Glutamatergic neuron (in vitro differentiated cells): Measurements from ENCODE around the gene LYST. TPM values are rescaled to one million over a fixed set of nuclear protein-coding genes. Genes with fewer than 3 reads are reported as not detected.

Experiments
- DNase-seq: peaks from one replicate; pipeline ENCODE4 v3.0.0; 2022
- H3K27ac Mint-ChIP-seq: one replicate; pipeline ENCODE4 v1.8.0; 2020; ENCODE audit warnings: mild to moderate bottlenecking, mixed read lengths, inconsistent platforms; ENCODE audit not compliant: unreplicated experiment
- H3K27me3 Mint-ChIP-seq: one replicate; pipeline ENCODE4 v1.8.0; 2020; ENCODE audit warnings: mild to moderate bottlenecking, moderate library complexity, mixed read lengths, inconsistent platforms; ENCODE audit not compliant: unreplicated experiment
- H3K36me3 Mint-ChIP-seq: one replicate; pipeline ENCODE4 v1.8.0; 2020; ENCODE audit warnings: mild to moderate bottlenecking, mixed read lengths, inconsistent platforms; ENCODE audit not compliant: unreplicated experiment
- H3K4me1 Mint-ChIP-seq: one replicate; pipeline ENCODE4 v1.8.0; 2020; ENCODE audit warnings: mild to moderate bottlenecking, low read depth, mixed read lengths, inconsistent platforms; ENCODE audit not compliant: unreplicated experiment
- H3K4me3 Mint-ChIP-seq: one replicate; pipeline ENCODE4 v1.8.0; 2020; ENCODE audit warnings: mild to moderate bottlenecking, mixed read lengths, inconsistent platforms; ENCODE audit not compliant: unreplicated experiment
- H3K9me3 Mint-ChIP-seq: one replicate; pipeline ENCODE4 v1.8.0; 2020; ENCODE audit warnings: mild to moderate bottlenecking, moderate library complexity, mixed read lengths, inconsistent platforms; ENCODE audit not compliant: unreplicated experiment
- total RNA-seq: library from RNA; stranded (reverse); fragmentation: NEBNext Ultra II Directional; extraction: Animal tissue kit (Norgen Biotek cat#: 25700); gene quantifications from one replicate; pipeline ENCODE4 v1.2.1, GENCODE V29; 2021; ENCODE audit not compliant: unreplicated experiment
- TF ChIP-seq, protein P1 (sequence below): fragments of 200-600 bp; sonication (generic); IDR thresholded peaks from one replicate; pipeline ENCODE4 v1.5.0; 2021; ENCODE audit not compliant: partially characterized antibody, unreplicated experiment

The LYST gene
- total RNA-seq, 1 donor from 2014 or later = 33.6 TPM

DNA sequence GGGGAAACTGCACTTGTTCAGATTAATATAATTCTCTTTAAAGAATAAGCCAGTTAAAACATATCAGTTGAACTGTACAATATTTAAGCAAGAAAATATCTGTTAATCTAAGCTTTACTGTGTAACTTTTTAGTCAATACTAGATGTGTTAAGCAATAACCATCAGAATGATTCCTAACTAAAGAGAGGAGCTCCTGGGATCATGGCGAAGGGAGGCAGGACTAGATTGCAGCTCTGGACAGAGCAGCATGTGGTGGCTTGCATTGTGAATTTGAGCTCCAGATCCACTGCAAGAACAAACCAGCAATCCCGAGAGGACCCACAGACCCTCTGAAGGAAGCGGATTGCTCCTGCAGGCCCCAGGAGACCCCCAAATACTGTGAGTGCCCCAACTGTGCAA lies 21.9 kb downstream of the LYST start:
- peaks cover 17% of the 10 kb centered on the region for H3K36me3 Mint-ChIP-seq
- H3K27ac Mint-ChIP-seq = no peak overlapping the region
- TF ChIP-seq, protein P1, sequence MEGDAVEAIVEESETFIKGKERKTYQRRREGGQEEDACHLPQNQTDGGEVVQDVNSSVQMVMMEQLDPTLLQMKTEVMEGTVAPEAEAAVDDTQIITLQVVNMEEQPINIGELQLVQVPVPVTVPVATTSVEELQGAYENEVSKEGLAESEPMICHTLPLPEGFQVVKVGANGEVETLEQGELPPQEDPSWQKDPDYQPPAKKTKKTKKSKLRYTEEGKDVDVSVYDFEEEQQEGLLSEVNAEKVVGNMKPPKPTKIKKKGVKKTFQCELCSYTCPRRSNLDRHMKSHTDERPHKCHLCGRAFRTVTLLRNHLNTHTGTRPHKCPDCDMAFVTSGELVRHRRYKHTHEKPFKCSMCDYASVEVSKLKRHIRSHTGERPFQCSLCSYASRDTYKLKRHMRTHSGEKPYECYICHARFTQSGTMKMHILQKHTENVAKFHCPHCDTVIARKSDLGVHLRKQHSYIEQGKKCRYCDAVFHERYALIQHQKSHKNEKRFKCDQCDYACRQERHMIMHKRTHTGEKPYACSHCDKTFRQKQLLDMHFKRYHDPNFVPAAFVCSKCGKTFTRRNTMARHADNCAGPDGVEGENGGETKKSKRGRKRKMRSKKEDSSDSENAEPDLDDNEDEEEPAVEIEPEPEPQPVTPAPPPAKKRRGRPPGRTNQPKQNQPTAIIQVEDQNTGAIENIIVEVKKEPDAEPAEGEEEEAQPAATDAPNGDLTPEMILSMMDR = no peak
- peaks cover 1% of the 10 kb centered on the region for H3K9me3 Mint-ChIP-seq
- H3K27me3 Mint-ChIP-seq = no peaks in the 10 kb centered on the region
- peaks cover 28% of the 10 kb centered on the region for H3K4me1 Mint-ChIP-seq
- DNase-seq = no peak
- H3K4me3 Mint-ChIP-seq = no peak overlapping the region

DNA sequence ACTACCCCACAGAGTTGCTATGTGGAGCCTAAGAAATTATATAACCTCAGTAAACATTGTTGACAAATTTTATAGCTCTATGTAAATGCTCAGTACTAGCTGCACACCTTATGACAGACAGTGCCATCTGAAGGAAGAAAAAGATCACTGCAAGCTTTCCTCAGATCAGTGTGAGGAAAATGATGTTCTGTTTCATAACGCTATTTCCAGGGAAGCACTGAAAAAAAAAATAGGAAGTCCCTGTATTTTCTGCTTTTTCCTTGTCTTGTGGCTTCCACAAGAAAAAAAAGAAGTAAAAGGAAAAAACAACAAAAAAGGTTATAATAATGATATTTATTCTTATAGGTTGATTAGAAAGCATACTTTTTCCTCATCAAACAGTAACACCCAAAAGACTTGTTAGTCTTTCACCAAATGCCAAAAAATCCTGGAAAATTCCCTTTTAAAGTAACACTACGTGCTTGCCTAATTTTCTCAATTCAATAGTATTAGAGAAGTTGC lies 23.2 kb downstream of the LYST start:
- Mint-ChIP-seq H3K9me3 (peaks cover 1% of the 10 kb centered on the region), H3K27me3 (no peaks in the 10 kb centered on the region), H3K36me3 (peaks cover 14% of the 10 kb centered on the region), H3K4me3 (no peak overlapping the region), H3K4me1 (peaks cover 28% of the 10 kb centered on the region), H3K27ac (no peak overlapping the region)
- DNase-seq = no peak
- TF ChIP-seq, protein P1 = peak; percentile 38

DNA sequence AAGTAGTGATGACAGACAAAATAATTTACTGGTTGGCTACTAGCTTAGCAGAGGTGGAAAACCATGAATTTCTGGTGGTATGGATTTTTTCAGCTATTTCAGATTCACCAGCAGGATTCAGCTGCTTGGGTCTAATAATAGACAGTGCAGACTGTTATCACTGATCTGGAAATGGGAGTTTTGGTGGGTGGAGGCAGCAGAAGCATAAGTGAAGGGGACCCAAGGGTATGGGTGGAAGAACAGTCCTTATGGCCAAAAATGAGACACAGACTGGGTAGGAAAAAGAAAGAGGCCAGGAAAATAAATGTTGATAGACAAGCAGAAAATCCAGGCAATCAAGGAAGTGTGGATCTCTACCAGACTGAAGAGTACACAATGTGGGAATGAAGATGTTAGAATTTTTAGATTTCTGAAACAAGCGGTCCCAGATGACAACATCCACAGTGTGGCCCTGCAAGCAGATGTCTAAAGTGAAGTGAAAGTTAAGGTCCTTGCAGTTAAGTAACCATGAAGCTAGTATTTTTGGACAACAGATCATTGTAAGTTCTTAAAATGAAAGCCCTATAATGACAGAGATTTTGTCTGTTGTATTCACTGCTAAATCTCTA lies 24.7 kb downstream of the LYST start:
- H3K9me3 Mint-ChIP-seq = peaks cover 1% of the 10 kb centered on the region
- peaks cover 9% of the 10 kb centered on the region for H3K36me3 Mint-ChIP-seq
- H3K27me3 Mint-ChIP-seq = no peaks in the 10 kb centered on the region
- TF ChIP-seq, protein P1 = no peak
- H3K4me3 Mint-ChIP-seq = peak overlapping the region; percentile 45
- H3K27ac Mint-ChIP-seq = peak overlapping the region; percentile 16
- peaks cover 28% of the 10 kb centered on the region for H3K4me1 Mint-ChIP-seq
- DNase-seq = no peak

DNA sequence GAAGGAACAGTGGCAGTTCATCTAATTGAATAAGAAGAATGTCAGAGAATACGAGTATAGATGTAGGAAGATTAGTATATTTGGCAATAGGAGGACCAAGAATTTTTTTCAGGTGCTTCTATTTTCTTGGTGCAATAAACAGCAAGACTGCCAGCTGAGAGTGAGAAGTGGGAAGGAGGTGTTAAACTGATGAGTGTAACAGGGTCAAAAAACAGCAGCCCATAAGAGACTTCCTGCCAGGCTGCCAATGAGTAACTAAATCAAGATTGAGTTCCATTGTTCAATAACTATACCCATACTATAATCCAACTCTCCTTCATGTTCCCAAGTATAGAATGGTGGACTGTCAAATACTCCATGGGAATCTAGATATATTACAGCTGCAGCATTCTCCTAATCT lies 28.7 kb downstream of the LYST start:
- TF ChIP-seq, protein P1 = no peak
- Mint-ChIP-seq H3K9me3 (no peaks in the 10 kb centered on the region), H3K27ac (no peak overlapping the region), H3K27me3 (no peaks in the 10 kb centered on the region), H3K36me3 (no peaks in the 10 kb centered on the region), H3K4me1 (peaks cover 21% of the 10 kb centered on the region), H3K4me3 (no peak overlapping the region)
- no peak for DNase-seq

DNA sequence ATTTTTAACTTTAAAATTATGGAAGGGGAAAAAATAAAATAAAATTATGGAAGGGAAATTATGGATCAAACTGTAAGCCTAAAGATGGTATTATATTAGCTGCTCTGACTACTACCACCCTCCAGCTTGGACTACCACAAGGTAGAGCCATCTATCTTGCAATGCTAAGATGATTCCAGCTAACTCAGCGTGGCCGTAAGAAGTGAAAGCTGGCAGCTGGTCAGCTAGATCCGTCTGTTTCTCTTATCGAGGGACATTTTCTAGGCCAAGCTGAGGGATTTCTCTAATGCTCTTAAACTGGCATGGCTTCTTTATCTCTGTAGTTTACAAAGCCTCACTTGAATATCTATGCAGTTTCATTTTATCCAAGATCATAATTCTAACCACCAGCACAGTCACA lies 31.5 kb downstream of the LYST start:
- Mint-ChIP-seq H3K27ac (no peak overlapping the region), H3K4me3 (no peak overlapping the region), H3K27me3 (no peaks in the 10 kb centered on the region), H3K9me3 (no peaks in the 10 kb centered on the region), H3K36me3 (no peaks in the 10 kb centered on the region), H3K4me1 (peaks cover 11% of the 10 kb centered on the region)
- no peak for DNase-seq
- TF ChIP-seq, protein P1 = no peak
